B cell (primary cell): ENCODE measurements around the gene KNSTRN. TPM values are rescaled to one million over a fixed set of nuclear protein-coding genes. Genes with fewer than 3 reads are reported as not detected.

Experiments
- ATAC-seq: fragments of 200-7000 bp; cut with Tn5 transposase; one replicate; pipeline ENCODE4 v1.10.0; 2021; ENCODE audit warnings: low read depth, mild to moderate bottlenecking, moderate number of reproducible peaks, moderate library complexity
- CTCF ChIA-PET: fragments of 350-600 bp; sonication (Branson Sonifier 250); formaldehyde crosslinking; loops from one replicate; lab custom pipeline; 2021; ENCODE audit warnings: antibody characterized with exemption, inconsistent platforms; lab: Charles Lee
- POLR2A ChIA-PET: fragments of 350-600 bp; sonication (Branson Sonifier 250); formaldehyde crosslinking; loops from one replicate; lab custom pipeline; 2021; ENCODE audit warnings: antibody characterized with exemption; lab: Charles Lee
- DNase-seq: peaks from one replicate; pipeline ENCODE4 v3.0.0; 2013
- H2AFZ ChIP-seq: 2 replicates; pipeline ENCODE4 v1.6.1; 2012; ENCODE audit warnings: mild to moderate bottlenecking, low read depth, low read length; ENCODE audit not compliant: insufficient read depth, poor library complexity, severe bottlenecking
- H3K27ac ChIP-seq, 2 donors: 1 replicate in 1 of 2; 2 replicates in 1 of 2; pipeline ENCODE4 v1.5.1; 2012 to 2013; ENCODE audit warnings: low read length in 2 of 2, mild to moderate bottlenecking in 2 of 2, moderate library complexity in 1 of 2
- H3K27me3 ChIP-seq, 4 experiments: fragments of 200-600 bp in 1 of 4; sonication (generic) in 1 of 4; replicated peaks in 1 of 4; 1 replicate in 2 of 4; 2 replicates in 2 of 4; pipeline versions ENCODE4 v1.6.1 to v1.7.0; 2013 to 2016; ENCODE audit warnings: low read length in 3 of 4, mild to moderate bottlenecking in 2 of 4, mixed read lengths in 1 of 4, moderate library complexity in 1 of 4; ENCODE audit not compliant: insufficient read depth in 4 of 4, control insufficient read depth in 3 of 4; ENCODE audit errors: control extremely low read depth in 1 of 4
- H3K36me3 ChIP-seq, 2 experiments: replicated peaks in 1 of 2; 1 replicate in 1 of 2; 2 replicates in 1 of 2; pipeline versions ENCODE4 v1.6.1 to v1.7.1; 2013; ENCODE audit warnings: low read length in 1 of 2; ENCODE audit not compliant: insufficient read depth in 2 of 2, control insufficient read depth in 1 of 2; ENCODE audit errors: control extremely low read depth in 1 of 2, extremely low read depth in 1 of 2
- H3K4me1 ChIP-seq, 2 donors: fragments of 200-600 bp in 1 of 2; sonication (generic) in 1 of 2; 1 replicate in 1 of 2; 2 replicates in 1 of 2; pipeline versions ENCODE4 v1.5.1 to v1.6.1; 2013 to 2017; ENCODE audit warnings: low read length in 2 of 2; ENCODE audit not compliant: control insufficient read depth in 2 of 2, insufficient read depth in 2 of 2
- H3K4me2 ChIP-seq: replicated peaks from 2 replicates; pipeline ENCODE3; 2012; ENCODE audit warnings: mild to moderate bottlenecking, low read depth, low read length; ENCODE audit not compliant: poor library complexity, severe bottlenecking
- H3K4me3 ChIP-seq, 5 experiments: fragments of 200-600 bp in 1 of 5; sonication (generic) in 1 of 5; 1 replicate in 3 of 5; 2 replicates in 2 of 5; pipeline versions ENCODE4 v1.5.1 to v1.7.0; 2011 to 2016; ENCODE audit warnings: low read length in 4 of 5, mild to moderate bottlenecking in 4 of 5, low read depth in 2 of 5, control low read depth in 1 of 5, moderate library complexity in 1 of 5; ENCODE audit not compliant: insufficient read depth in 1 of 5; ENCODE audit errors: control extremely low read depth in 1 of 5, extremely low read depth in 1 of 5
- H3K79me2 ChIP-seq: fragments of 200-600 bp; sonication (generic); one replicate; pipeline ENCODE4 v1.6.0; 2016; ENCODE audit warnings: low read length; ENCODE audit not compliant: control insufficient read depth, insufficient read depth
- H3K9ac ChIP-seq: fragments of 200-600 bp; sonication (generic); 2 replicates; pipeline ENCODE4 v1.6.1; 2017; ENCODE audit warnings: mild to moderate bottlenecking, low read length, moderate library complexity
- H3K9me3 ChIP-seq, 3 donors: one replicate each; pipeline versions ENCODE4 v1.6.1 to v1.7.1; 2013; ENCODE audit warnings: low read length in 2 of 3; ENCODE audit not compliant: control insufficient read depth in 2 of 3, insufficient read depth in 1 of 3; ENCODE audit errors: control extremely low read depth in 1 of 3
- H4K20me1 ChIP-seq: 2 replicates; pipeline ENCODE4 v1.6.0; 2012; ENCODE audit warnings: mild to moderate bottlenecking, low read length; ENCODE audit not compliant: insufficient read depth, control insufficient read depth, poor library complexity, severe bottlenecking
- H3K27ac Mint-ChIP-seq: one replicate; pipeline ENCODE4 v1.8.0; 2021; ENCODE audit warnings: mixed read lengths
- H3K27me3 Mint-ChIP-seq: one replicate; pipeline ENCODE4 v1.8.0; 2021; ENCODE audit warnings: mixed read lengths
- H3K4me1 Mint-ChIP-seq: one replicate; pipeline ENCODE4 v1.8.0; 2021; ENCODE audit warnings: mixed read lengths
- H3K4me3 Mint-ChIP-seq: one replicate; pipeline ENCODE4 v1.8.0; 2021; ENCODE audit warnings: mixed read lengths
- H3K9me3 Mint-ChIP-seq: one replicate; pipeline ENCODE4 v1.8.0; 2022; ENCODE audit warnings: mixed read lengths; ENCODE audit not compliant: insufficient read depth
- EZH2 ChIP-seq: IDR thresholded peaks from 2 replicates; pipeline ENCODE4 v1.6.1; 2012; ENCODE audit warnings: borderline replicate concordance, low read depth, mild to moderate bottlenecking, moderate library complexity, low read length; ENCODE audit not compliant: insufficient read depth, poor library complexity, severe bottlenecking
- WGBS: methylation state at CpG from one replicate; pipeline ENCODE4 v1.1.5; 2013; ENCODE audit warnings: missing lambda C conversion rate; ENCODE audit not compliant: insufficient coverage; 5-methylcytosine and 5-hydroxymethylcytosine counted together
- intact Hi-C: fragments of 100-400 bp; cut with micrococcal nuclease; formaldehyde crosslinking; loops from one replicate; pipeline ENCODE4 v1.10.0; 2022
- polyA plus RNA-seq: library from polyadenylated mRNA; depleted of rRNA; stranded (reverse); fragments of >200 nt; gene quantifications from 2 replicates; pipeline ENCODE4 v1.2.3, GENCODE V29; 2012
- total RNA-seq, 2 donors: library from RNA; stranded (reverse); fragments of 120-200 nt in 1 of 2; gene quantifications; 1 replicate in 1 of 2; 2 replicates in 1 of 2; pipeline versions ENCODE4 v1.2.3 to v1.2.4, GENCODE V29; 2013 to 2022
- TF ChIP-seq, protein P1 (sequence below): fragments of 200-600 bp; IDR thresholded peaks from one replicate; pipeline ENCODE4 v1.8.0; 2022; ENCODE audit warnings: antibody characterized with exemption, mild to moderate bottlenecking

Gene KNSTRN
- total and polyA plus RNA-seq, 2 donors (not counting 1 experiment from before 2014, with no cell fraction given) = 4.0 to 14.0 TPM

DNA sequence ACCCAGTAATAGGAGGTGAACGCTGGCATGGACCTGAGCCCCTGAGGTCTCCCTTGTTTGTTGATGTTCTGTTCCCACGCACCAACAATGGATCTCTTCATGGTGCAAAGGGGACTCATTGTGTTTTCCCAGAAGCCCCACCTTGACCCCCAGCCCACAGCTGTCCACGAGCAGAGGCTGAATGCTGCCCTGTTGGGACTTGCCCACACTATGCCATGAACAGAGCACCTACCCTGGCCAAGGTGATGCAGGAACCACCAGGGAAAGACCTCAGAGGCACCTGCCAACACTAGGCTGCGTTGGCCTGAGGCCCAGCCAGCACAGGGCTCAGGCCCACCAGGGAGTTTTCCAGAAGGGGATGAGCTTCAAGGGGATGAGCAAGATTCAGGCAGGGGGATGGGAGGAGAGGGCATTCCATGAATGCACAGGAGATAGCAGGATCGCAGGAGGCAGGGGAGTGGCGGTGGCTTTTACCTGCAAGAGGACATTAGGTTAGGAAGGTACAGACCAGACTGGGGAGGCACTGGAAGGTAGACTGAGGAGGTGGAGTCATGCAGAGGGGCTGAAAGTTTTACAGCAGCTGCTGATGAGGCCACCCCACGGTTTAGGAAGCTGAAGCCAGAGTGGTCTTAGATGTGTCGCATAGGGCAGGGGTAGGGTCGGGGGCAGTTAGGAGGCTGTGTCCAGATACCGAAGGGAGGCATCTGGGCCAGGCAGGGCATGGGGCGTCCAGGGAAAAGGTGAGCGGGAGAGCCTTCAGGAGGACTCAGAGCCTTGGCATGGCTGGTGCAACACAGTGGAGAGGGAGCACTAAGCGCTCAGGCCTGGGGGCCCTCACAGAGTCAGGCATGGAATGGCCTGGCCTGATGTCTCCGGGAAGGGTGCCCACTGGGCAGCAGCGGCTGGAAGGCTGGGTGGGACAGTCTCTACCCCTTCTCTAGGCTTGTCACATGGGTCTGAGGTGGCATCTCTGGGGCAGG, 35.7 kb upstream of the KNSTRN start:
- Histone ChIP-seq H3K27me3 (no peaks in the 10 kb centered on the region), H2AFZ (no peak overlapping the region), H3K79me2 (no peaks in the 10 kb centered on the region), H3K9me3 (no peaks in the 10 kb centered on the region), H3K4me1 (no peaks in the 10 kb centered on the region), H4K20me1 (no peaks in the 10 kb centered on the region), H3K4me2 (no peak overlapping the region), H3K36me3 (no peaks in the 10 kb centered on the region), H3K4me3 (no peak overlapping the region), H3K27ac (no peak overlapping the region), H3K9ac (no peak overlapping the region)
- CTCF ChIA-PET = interaction anchor here (0.6 to 15.0 kb wide), 3 partner anchors 10 to 514 kb away, joined by 3 to 308 read pairs (median 3); no protein-coding TSS in a partner anchor
- TF ChIP-seq, protein P1, sequence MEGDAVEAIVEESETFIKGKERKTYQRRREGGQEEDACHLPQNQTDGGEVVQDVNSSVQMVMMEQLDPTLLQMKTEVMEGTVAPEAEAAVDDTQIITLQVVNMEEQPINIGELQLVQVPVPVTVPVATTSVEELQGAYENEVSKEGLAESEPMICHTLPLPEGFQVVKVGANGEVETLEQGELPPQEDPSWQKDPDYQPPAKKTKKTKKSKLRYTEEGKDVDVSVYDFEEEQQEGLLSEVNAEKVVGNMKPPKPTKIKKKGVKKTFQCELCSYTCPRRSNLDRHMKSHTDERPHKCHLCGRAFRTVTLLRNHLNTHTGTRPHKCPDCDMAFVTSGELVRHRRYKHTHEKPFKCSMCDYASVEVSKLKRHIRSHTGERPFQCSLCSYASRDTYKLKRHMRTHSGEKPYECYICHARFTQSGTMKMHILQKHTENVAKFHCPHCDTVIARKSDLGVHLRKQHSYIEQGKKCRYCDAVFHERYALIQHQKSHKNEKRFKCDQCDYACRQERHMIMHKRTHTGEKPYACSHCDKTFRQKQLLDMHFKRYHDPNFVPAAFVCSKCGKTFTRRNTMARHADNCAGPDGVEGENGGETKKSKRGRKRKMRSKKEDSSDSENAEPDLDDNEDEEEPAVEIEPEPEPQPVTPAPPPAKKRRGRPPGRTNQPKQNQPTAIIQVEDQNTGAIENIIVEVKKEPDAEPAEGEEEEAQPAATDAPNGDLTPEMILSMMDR = no peak
- TF ChIP-seq EZH2 = no peak
- no peaks in the 10 kb centered on the region for H3K9me3 Mint-ChIP-seq
- H3K4me3 Mint-ChIP-seq = no peak overlapping the region
- ATAC-seq = no peak
- no peak overlapping the region for H3K27ac Mint-ChIP-seq
- intact Hi-C loops = no loop called here
- 94% methylated on average over 15 of the region's 15 CpGs for WGBS
- H3K4me1 Mint-ChIP-seq = no peaks in the 10 kb centered on the region
- POLR2A ChIA-PET = no interaction called here
- no peaks in the 10 kb centered on the region for H3K27me3 Mint-ChIP-seq
- DNase-seq = no peak
